GM18861 (cell line): ENCODE data around the gene CHIT1.

Experiments used
- ATAC-seq: cut with Tn5 transposase; IDR thresholded peaks from one replicate; pipeline ENCODE4 v1.9.1; 2021; ENCODE audit not compliant: unreplicated experiment

The CHIT1 gene

GRCh38 chr1:203189951-203190352 lies 39.5 kb downstream of the CHIT1 start:
- no peak for ATAC-seq

- no peak for ATAC-seq
These were observed 40.7 kb downstream of the CHIT1 start for GRCh38 chr1:203188686-203189232.

DNA sequence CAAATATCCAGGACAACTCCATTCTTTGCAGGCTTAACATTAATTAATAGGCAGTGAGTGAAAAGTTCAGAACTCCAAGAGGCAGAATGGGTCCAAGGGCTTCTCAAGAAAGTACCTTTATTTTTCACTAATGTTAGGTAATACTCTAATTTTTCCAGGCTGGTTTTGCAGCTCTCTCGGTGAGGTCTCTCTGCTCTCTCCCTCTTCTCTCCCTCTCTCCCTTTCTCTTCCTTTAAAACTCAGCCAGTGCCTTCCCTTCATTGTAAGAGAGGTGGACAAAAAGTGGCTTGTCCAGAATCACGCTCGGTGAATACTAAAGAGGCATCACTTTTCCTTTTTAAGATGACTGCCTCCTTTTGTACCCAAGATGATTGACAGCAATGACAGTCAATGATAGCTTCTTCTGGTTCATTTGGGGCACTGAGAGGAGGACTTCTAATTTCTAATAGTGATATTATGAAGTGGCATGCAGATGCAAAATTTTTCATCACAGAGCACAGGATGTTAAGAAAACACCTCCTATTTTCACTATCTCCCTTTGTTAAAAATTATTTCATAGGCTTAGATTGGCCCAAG lies 41.7 kb downstream of the CHIT1 start:
- ATAC-seq: no peak

- ATAC-seq: no peak
These were observed 42.2 kb downstream of the CHIT1 start for GRCh38 chr1:203187304-203187685.

GRCh38 chr1:203186446-203187303 lies 42.8 kb downstream of the CHIT1 start, which contains the start of gene CHI3L1:
Gene CHI3L1, minus strand, starts transcription at chr1:203186704. Its CDS starts 81 bp downstream, at chr1:203186623.
- ATAC-seq: no peak

- no peak for ATAC-seq
These were observed 43.4 kb downstream of the CHIT1 start for GRCh38 chr1:203186091-203186445.

DNA sequence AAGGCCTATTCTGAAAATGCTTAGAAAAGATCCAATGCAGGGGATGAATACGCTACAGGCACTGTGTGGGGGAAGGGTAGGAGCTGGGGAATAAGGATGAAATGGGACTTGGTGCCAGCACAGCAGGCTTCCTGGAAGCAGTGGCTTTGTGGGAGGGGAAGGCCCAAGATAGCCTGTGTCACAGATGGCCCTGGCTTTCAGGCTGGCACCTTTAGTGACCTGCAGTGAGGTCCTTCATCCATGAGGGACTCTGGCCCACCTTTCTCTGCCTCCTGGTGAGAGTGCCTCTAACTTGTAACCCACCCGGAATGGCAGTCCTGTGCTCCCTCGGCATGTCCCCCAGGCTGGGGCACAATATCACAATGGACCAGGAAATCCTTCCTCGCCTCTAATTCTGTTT lies 43.9 kb downstream of the CHIT1 start:
- no peak for ATAC-seq

DNA sequence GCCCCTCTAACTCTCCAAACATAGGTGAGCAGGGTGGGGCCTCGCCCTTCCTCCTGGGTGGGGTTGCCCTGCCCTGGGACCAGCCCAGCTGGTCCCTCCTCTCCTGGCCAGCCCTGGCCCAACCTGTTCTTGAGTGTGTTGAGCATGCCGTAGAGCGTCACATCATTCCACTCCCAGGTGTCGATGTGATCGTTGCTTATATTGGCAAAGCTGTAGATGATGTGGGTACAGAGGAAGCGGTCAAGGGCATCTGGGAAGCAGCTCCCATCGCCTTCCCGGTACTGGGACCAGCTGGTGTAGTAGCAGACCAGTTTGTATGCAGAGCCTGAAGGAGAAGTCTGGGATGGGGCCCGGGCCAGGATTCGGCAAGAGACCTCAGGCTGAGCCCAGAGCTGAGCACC lies 44.4 kb downstream of the CHIT1 start:
- no peak for ATAC-seq

GRCh38 chr1:203184467-203184866 lies 45.0 kb downstream of the CHIT1 start:
- ATAC-seq: no peak

DNA sequence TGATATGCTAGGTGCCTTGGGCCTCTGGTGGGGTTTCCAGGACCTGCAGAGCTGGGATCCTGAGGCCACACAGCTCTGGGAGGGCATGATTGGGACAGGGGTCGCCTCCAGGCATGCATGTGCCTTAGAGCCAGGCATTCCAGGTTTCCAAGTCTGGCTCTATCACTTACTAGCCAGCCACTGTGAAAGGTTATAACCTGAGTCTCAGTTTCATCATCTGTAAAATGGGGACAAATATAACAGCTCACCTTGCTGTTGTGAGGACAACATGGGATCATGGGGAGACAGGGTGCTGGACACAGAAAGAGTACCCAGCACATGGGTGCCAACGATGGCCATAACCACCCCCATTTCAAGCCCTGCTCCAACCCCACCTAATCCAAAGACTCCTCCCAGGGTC lies 45.6 kb downstream of the CHIT1 start:
- no peak for ATAC-seq

DNA sequence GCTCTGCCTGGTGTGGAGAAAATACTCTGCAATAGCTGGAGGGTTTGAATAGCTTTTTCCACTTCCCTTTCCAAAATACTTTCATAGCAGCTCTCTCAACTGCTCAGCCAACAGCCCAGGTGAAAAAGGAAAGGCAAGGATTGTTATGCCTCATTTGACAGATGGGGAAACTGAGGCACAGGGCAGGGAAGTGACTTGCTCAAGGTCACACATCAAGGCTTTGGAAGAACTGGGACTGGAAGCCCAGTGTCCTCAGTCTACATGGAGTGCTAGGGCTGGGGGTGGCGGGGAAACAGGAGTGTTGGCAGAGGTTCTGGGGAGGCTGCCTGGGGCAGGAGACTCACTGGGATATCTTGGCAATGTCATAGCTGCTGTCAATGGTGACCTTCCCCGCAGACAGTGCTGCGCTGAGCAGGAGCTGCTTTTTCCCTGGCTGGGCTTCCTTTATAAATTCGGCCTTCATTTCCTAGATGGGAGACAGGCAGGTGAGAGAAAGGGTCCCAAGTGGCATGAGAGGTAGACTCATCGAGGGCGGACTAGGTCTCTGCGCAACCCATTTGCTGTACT lies 47.0 kb downstream of the CHIT1 start:
- ATAC-seq: no peak

- ATAC-seq: no peak
These were observed 47.7 kb downstream of the CHIT1 start for GRCh38 chr1:203181586-203182386.

DNA sequence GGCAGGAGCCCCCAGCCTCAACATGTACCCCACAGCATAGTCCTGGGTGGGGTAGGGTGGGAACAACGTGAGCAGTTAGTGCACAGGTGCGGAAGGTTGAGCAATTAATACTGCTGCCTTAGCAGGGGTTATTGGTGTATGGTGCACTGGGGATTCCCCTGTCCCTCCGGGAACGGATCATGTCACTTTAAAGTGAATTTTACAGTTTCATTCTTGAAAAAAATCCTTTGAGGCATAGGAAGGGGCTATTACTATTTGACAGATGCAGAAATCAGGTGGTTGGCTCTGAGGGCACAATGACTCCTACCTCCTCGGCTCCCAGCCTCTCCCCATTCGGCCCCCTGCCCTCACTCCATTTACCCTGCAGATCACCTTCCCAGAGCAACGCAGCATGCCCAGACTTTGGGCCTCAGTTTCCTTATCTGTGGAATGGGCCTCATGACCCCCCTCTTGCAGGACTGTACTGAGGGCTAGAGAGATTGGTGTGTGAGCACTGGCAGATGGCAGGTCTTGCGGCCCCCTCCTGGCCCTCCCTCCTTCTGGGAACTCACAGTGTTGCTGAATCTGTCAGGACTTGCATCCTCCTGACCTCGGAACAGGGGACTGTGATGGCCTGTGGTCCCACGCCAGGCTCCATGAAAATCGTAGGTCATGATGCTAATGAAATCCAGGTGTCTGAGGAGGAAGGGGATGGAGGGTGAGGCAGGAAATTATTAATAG lies 48.7 kb downstream of the CHIT1 start:
- ATAC-seq: no peak

DNA sequence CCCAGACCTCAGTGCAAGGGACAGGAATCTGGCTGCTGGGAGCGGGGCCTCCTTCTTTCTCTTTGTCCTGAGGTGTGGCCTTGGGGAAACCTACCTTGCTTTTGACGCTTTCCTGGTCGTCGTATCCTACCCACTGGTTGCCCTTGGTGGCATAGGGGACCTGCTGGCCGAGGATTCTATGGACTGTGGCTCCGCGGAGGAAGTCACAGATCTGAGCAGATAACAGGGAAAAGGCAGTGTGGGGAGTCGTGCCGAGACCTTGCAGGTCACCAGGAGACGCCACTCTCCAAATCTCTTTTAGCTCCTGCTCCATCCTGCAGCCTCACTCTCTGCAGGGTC lies 49.8 kb downstream of the CHIT1 start:
- ATAC-seq: no peak

DNA sequence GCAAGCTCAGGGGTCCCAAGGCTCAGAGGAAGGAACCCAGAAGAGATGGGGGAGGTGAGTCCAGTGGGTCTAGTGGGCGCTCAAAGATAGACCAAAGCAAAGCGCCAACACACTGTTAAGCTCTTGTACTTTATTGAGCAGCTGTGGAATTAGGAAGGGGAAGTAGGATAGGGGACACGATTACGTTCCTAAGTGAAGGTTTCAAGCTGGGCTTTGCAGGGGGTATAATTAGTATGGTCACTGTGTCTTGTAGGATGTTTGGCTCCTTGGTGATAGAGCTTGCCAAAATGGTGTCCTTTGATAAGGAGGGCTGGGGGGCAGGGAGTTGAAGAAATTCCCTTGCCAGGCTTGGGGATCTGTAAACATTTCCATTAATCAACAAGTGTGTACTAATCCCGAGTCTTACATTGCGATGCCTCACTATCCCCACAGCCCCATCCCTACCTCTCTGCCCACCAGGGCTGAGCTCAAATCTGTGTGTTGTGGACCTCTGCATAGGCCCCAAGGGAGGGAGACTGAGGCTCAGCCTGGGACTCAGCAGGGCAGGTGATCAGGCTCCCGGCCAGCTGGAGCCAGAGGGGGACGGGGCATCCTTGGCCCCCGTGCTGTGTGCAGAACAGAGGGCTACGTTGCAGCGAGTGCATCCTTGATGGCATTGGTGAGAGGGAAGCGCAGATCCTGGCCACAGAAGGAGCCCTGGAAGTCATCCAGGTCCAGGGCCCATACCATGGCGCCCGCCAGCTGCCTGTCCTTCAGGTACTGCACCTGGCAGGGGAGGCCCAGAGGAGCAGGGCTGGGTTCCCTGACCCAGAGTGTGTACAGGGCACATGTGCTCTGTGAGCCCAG lies 50.4 kb downstream of the CHIT1 start:
- ATAC-seq: no peak

DNA sequence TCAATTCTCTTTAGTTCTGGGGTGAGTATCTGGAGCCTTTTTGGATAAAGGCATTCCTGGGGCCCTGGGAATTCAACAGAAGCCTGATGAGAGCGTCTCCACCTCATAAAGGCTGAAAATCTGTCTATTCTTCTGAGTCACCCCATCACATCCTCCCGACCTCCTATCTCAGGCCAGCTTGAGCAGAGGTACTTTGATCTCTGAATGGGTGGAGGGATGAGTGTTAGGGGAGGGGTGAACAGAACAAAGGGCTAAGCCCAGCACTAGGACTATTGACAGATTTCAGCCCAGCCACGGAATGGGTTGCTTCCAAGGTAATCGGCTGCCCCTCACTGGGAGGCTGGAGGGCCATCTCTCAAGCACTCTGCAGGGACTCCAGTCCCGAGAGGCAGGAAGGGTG lies 51.4 kb downstream of the CHIT1 start:
- ATAC-seq: no peak

DNA sequence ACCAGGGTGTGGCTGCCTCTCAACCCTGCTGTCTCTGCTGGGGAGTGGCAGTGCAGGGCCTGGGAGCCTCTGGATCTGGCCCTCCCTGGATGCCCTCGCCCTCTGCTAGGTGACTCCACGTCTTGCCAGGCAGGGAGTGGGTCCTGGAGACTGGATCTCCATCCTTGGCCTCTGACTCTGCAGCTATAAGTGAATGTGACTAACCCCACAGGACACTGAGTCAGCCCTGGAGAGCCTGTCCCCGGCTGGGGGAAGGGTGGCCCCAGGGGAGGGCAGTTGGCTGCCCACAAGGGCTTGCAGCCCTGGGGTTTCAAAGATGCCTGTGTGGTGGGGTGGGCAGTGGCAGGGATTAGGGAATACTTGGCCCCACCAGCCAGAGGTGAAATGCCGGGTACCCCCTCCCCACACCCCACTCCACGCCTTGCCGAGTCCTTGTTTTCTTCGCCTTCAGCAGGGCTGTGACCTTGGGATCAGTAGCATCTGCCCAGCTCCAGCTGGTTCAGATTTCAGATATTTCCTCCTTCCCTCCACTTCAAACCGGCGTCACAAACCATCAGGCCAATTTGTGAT lies 51.9 kb downstream of the CHIT1 start:
- ATAC-seq: no peak

GRCh38 chr1:203177036-203177405 lies 52.5 kb downstream of the CHIT1 start:
- no peak for ATAC-seq

- ATAC-seq: no peak
These were observed 53.0 kb downstream of the CHIT1 start for GRCh38 chr1:203176273-203177035.
